IMR-90 (cell line): ENCODE results near the gene ERCC3. TPM values are rescaled to one million over a fixed set of nuclear protein-coding genes. Genes with fewer than 3 reads are reported as not detected.

Source experiments
- ATAC-seq: fragments of 200-7000 bp; cut with Tn5 transposase; 2 replicates; pipeline ENCODE4 v1.9.1; 2020; ENCODE audit warnings: low read depth, mild to moderate bottlenecking, moderate library complexity
- BruUV-seq: library from RNA; stranded (reverse); fragments of 400-500 nt; replicated peaks from 2 replicates; lab custom pipeline; 2021; lab: Mats Ljungman, UMichigan
- CTCF ChIA-PET: fragments of 300-600 bp; formaldehyde crosslinking; extraction: SDS; loops from one replicate; lab custom pipeline; 2021; ENCODE audit warnings: antibody characterized with exemption; lab: Yijun Ruan, JAX
- POLR2A ChIA-PET: fragments of 300-600 bp; sonication (Branson Sonifier 250); formaldehyde crosslinking; loops from one replicate; lab custom pipeline; 2022; ENCODE audit warnings: antibody characterized with exemption; ENCODE audit not compliant: unreplicated experiment; lab: Charles Lee
- DNase-seq: peaks from one replicate; pipeline ENCODE4 v3.0.0; 2013
- H2AFZ ChIP-seq: replicated peaks from 2 replicates; pipeline ENCODE3; 2013; ENCODE audit warnings: low read length, mild to moderate bottlenecking; ENCODE audit not compliant: poor library complexity
- H2AK5ac ChIP-seq: 2 replicates; pipeline ENCODE4 v1.6.1; 2013; ENCODE audit warnings: low read depth, low read length, inconsistent platforms
- H2AK9ac ChIP-seq: replicated peaks from 2 replicates; pipeline ENCODE3; 2013; ENCODE audit warnings: mild to moderate bottlenecking, low read depth, low read length, moderate library complexity; ENCODE audit not compliant: poor library complexity
- H2BK120ac ChIP-seq: 2 replicates; pipeline ENCODE4 v1.6.1; 2013; ENCODE audit warnings: low read depth, low read length, inconsistent platforms
- H2BK15ac ChIP-seq: 3 replicates; pipeline ENCODE4 v1.6.1; 2013; ENCODE audit warnings: low read depth, low read length, inconsistent platforms
- H2BK20ac ChIP-seq: 2 replicates; pipeline ENCODE4 v1.6.1; 2013; ENCODE audit warnings: low read depth, mild to moderate bottlenecking, inconsistent platforms, low read length, moderate library complexity
- H2BK5ac ChIP-seq: 2 replicates; pipeline ENCODE4 v1.6.1; 2013; ENCODE audit warnings: mild to moderate bottlenecking, low read depth, low read length, inconsistent platforms; ENCODE audit not compliant: poor library complexity, severe bottlenecking
- H3K14ac ChIP-seq: replicated peaks from 2 replicates; pipeline ENCODE4 v1.6.1; 2013; ENCODE audit warnings: low read depth, low read length, inconsistent platforms
- H3K18ac ChIP-seq: 2 replicates; pipeline ENCODE4 v1.6.1; 2013; ENCODE audit warnings: low read depth, low read length, control low read depth
- H3K23ac ChIP-seq: 2 replicates; pipeline ENCODE4 v1.6.1; 2013; ENCODE audit warnings: low read depth, low read length, inconsistent platforms
- H3K27ac ChIP-seq: 2 replicates; pipeline ENCODE4 v1.5.1; 2013; ENCODE audit warnings: mild to moderate bottlenecking, control low read depth, low read length; ENCODE audit not compliant: insufficient read depth
- H3K27me3 ChIP-seq: 2 replicates; pipeline ENCODE4 v1.6.1; 2013; ENCODE audit warnings: low read length; ENCODE audit not compliant: control insufficient read depth, insufficient read depth
- H3K36me3 ChIP-seq: 2 replicates; pipeline ENCODE4 v1.6.1; 2013; ENCODE audit warnings: low read length, mixed read lengths; ENCODE audit not compliant: control insufficient read depth, insufficient read depth
- H3K4ac ChIP-seq: 2 replicates; pipeline ENCODE4 v1.6.1; 2013; ENCODE audit warnings: low read depth, low read length, inconsistent platforms
- H3K4me1 ChIP-seq: 2 replicates; pipeline ENCODE4 v1.6.1; 2013; ENCODE audit warnings: low read length, mixed read lengths; ENCODE audit not compliant: control insufficient read depth, insufficient read depth
- H3K4me2 ChIP-seq: 2 replicates; pipeline ENCODE4 v1.6.1; 2013; ENCODE audit warnings: low read depth, mild to moderate bottlenecking, control low read depth, low read length, moderate library complexity
- H3K4me3 ChIP-seq: 2 replicates; pipeline ENCODE4 v1.5.1; 2013; ENCODE audit warnings: low read depth, mild to moderate bottlenecking, control low read depth, low read length, moderate library complexity; ENCODE audit not compliant: insufficient read depth
- H3K56ac ChIP-seq: 2 replicates; pipeline ENCODE4 v1.6.1; 2013; ENCODE audit warnings: low read length, inconsistent platforms; ENCODE audit not compliant: insufficient read depth; ENCODE audit errors: extremely low read depth
- H3K79me1 ChIP-seq, 2 experiments: 2 replicates each; pipeline ENCODE4 v1.6.1; 2013; ENCODE audit warnings: low read length in 2 of 2, inconsistent platforms in 1 of 2, low read depth in 1 of 2
- H3K9ac ChIP-seq: 2 replicates; pipeline ENCODE4 v1.6.1; 2013; ENCODE audit warnings: low read depth, low read length, control low read depth
- H3K9me1 ChIP-seq: 2 replicates; pipeline ENCODE4 v1.6.1; 2013; ENCODE audit warnings: low read length, inconsistent platforms; ENCODE audit not compliant: insufficient read depth
- H3K9me3 ChIP-seq: 2 replicates; pipeline ENCODE4 v1.6.1; 2013; ENCODE audit warnings: low read length; ENCODE audit not compliant: control insufficient read depth, insufficient read depth
- H4K20me1 ChIP-seq: 2 replicates; pipeline ENCODE4 v1.6.1; 2013; ENCODE audit warnings: low read length, inconsistent platforms; ENCODE audit not compliant: insufficient read depth
- H4K5ac ChIP-seq: 2 replicates; pipeline ENCODE4 v1.6.1; 2013; ENCODE audit warnings: mild to moderate bottlenecking, low read depth, low read length, control low read depth
- H4K8ac ChIP-seq, 2 experiments: 2 replicates each; pipeline ENCODE4 v1.6.1; 2013; ENCODE audit warnings: low read depth in 2 of 2, low read length in 2 of 2, control low read depth in 1 of 2, inconsistent platforms in 1 of 2
- H4K91ac ChIP-seq: 2 replicates; pipeline ENCODE4 v1.6.1; 2013; ENCODE audit warnings: low read depth, low read length, inconsistent platforms; ENCODE audit not compliant: insufficient read depth
- BHLHE40 ChIP-seq: fragments of 150-350 bp; IDR thresholded peaks from 2 replicates; pipeline ENCODE4 v1.6.1; 2016; ENCODE audit warnings: mild to moderate bottlenecking, low read depth, low read length
- CEBPB ChIP-seq: IDR thresholded peaks from 2 replicates; pipeline ENCODE4 v1.6.1; 2012; ENCODE audit warnings: low read depth, low read length, improper control_type of control experiment
- CHD1 ChIP-seq: IDR thresholded peaks from 2 replicates; pipeline ENCODE4 v1.6.1; 2012; ENCODE audit warnings: low read depth, low read length, improper control_type of control experiment
- CTCF ChIP-seq: conservative IDR thresholded peaks from 2 replicates; pipeline ENCODE4 v1.5.1; 2012; ENCODE audit warnings: mild to moderate bottlenecking, low read depth, low read length, improper control_type of control experiment
- ELK1 ChIP-seq: fragments of 150-350 bp; IDR thresholded peaks from 2 replicates; pipeline ENCODE4 v1.6.1; 2016; ENCODE audit warnings: low read depth, mild to moderate bottlenecking, low read length, moderate library complexity, borderline replicate concordance
- FOS ChIP-seq: fragments of 150-350 bp; IDR thresholded peaks from 2 replicates; pipeline ENCODE4 v1.6.1; 2016; ENCODE audit warnings: low read depth, low read length
- MAFK ChIP-seq: IDR thresholded peaks from 2 replicates; pipeline ENCODE4 v1.6.1; 2012; ENCODE audit warnings: low read depth, low read length, improper control_type of control experiment
- MAZ ChIP-seq: IDR thresholded peaks from 2 replicates; pipeline ENCODE4 v1.6.1; 2012; ENCODE audit warnings: low read depth, mild to moderate bottlenecking, low read length, improper control_type of control experiment, moderate library complexity, borderline replicate concordance
- MXI1 ChIP-seq: IDR thresholded peaks from 2 replicates; pipeline ENCODE4 v1.6.1; 2012; ENCODE audit warnings: low read depth, mild to moderate bottlenecking, low read length, moderate library complexity, borderline replicate concordance
- NFE2L2 ChIP-seq: fragments of 150-350 bp; IDR thresholded peaks from 2 replicates; pipeline ENCODE4 v1.6.1; 2016; ENCODE audit warnings: low read depth, mild to moderate bottlenecking, low read length
- POLR2A ChIP-seq: IDR thresholded peaks from 2 replicates; pipeline ENCODE4 v1.6.1; 2012; ENCODE audit warnings: mild to moderate bottlenecking, low read depth, low read length
- RAD21 ChIP-seq: IDR thresholded peaks from 2 replicates; pipeline ENCODE4 v1.6.1; 2012; ENCODE audit warnings: low read length, improper control_type of control experiment
- RCOR1 ChIP-seq: IDR thresholded peaks from 2 replicates; pipeline ENCODE4 v1.6.1; 2012; ENCODE audit warnings: mild to moderate bottlenecking, low read length, improper control_type of control experiment; ENCODE audit not compliant: insufficient replicate concordance
- RFX5 ChIP-seq: IDR thresholded peaks from 2 replicates; pipeline ENCODE4 v1.8.0; 2012; ENCODE audit warnings: low read depth, mild to moderate bottlenecking, low read length, moderate library complexity
- SMC3 ChIP-seq: fragments of 150-350 bp; IDR thresholded peaks from 2 replicates; pipeline ENCODE4 v1.6.1; 2016; ENCODE audit warnings: low read depth, mild to moderate bottlenecking, antibody characterized with exemption, low read length, moderate library complexity
- USF2 ChIP-seq: fragments of 150-350 bp; IDR thresholded peaks from 2 replicates; pipeline ENCODE4 v1.6.1; 2017; ENCODE audit warnings: mild to moderate bottlenecking, antibody characterized with exemption, low read length, low read depth
- WGBS, 2 experiments: methylation state at CpG; one replicate each; pipeline versions ENCODE4 v1.1.5 to v1.1.7; 2013; ENCODE audit warnings: missing lambda C conversion rate in 2 of 2; ENCODE audit not compliant: insufficient read length in 1 of 2; ENCODE audit errors: extremely low coverage in 2 of 2; 5-methylcytosine and 5-hydroxymethylcytosine counted together
- dilution Hi-C: fragments of 300-500 bp; cut with HindIII; formaldehyde crosslinking; loops from one replicate; pipeline ENCODE4 v1.14.3; 2018; ENCODE audit warnings: low sequenced_read_pairs; ENCODE audit not compliant: unreplicated experiment
- in situ Hi-C: fragments of 300-500 bp; cut with MboI; formaldehyde crosslinking; loops from 3 replicates; pipeline ENCODE4 v1.14.3; 2019; ENCODE audit warnings: low sequenced_read_pairs, inconsistent platforms, mixed read lengths
- intact Hi-C: fragments of 100-400 bp; cut with micrococcal nuclease; formaldehyde crosslinking; loops from 2 replicates; pipeline ENCODE4 v1.10.0; 2022
- polyA plus RNA-seq, 3 experiments: library from polyadenylated mRNA; depleted of rRNA; stranded (reverse); fragments of >200 nt; gene quantifications; 2 replicates each; pipeline ENCODE4 v1.2.3, GENCODE V29; 2012; ENCODE audit warnings: low replicate concordance in 1 of 3
- total RNA-seq: library from RNA; depleted of rRNA; stranded (reverse); fragments of >200 nt; gene quantifications from 2 replicates; pipeline ENCODE4 v1.2.3, GENCODE V29; 2012

Gene ERCC3
- total and polyA plus RNA-seq, 2 of the 4 experiments (the other 2 are of a cell fraction) = 43.2 to 52.0 TPM

- H3K79me1 ChIP-seq = no peaks in the 10 kb centered on the region
- no TSS peak for BruUV-seq
- in situ Hi-C loops = no loop called here
- no peak overlapping the region for H3K9ac ChIP-seq
- no peak overlapping the region for H2AK5ac ChIP-seq
- H3K4me2 ChIP-seq = no peak overlapping the region
- no peaks in the 10 kb centered on the region for H3K27me3 ChIP-seq
- no peaks in the 10 kb centered on the region for H3K9me3 ChIP-seq
- dilution Hi-C loops = no loop called here
- H4K5ac ChIP-seq = no peak overlapping the region
- no peaks in the 10 kb centered on the region for H3K4me1 ChIP-seq
- no peak overlapping the region for H2BK20ac ChIP-seq
- no peak overlapping the region for H2BK15ac ChIP-seq
- H4K8ac ChIP-seq = no peak overlapping the region
- no peak overlapping the region for H2AFZ ChIP-seq
- ChIA-PET CTCF (no interaction called here), POLR2A (no interaction called here)
- H4K91ac ChIP-seq = no peak overlapping the region
- no CpG with 5 or more reads among the region's 2 CpGs for WGBS, 2 experiments
- no peak overlapping the region for H2BK5ac ChIP-seq
- H3K14ac ChIP-seq = no peak overlapping the region
- H3K56ac ChIP-seq = no peak overlapping the region
- peaks cover 27% of the 10 kb centered on the region for H3K36me3 ChIP-seq
- intact Hi-C loops = no loop called here
- no peak for DNase-seq
- H3K9me1 ChIP-seq = 0 out of 2 replicates have a peak, but pooled peaks cover 7% of the 10 kb centered on the region
- H4K20me1 ChIP-seq = no peaks in the 10 kb centered on the region
- no peak for ATAC-seq
- H3K23ac ChIP-seq = no peak overlapping the region
- no peak overlapping the region for H2BK120ac ChIP-seq
- TF ChIP-seq MAFK = no peak
- no peak for TF ChIP-seq MAZ
- no peak for TF ChIP-seq ELK1
- no peak for TF ChIP-seq RAD21
- no peak for TF ChIP-seq FOS
- no peak for TF ChIP-seq USF2
- no peak for TF ChIP-seq RCOR1
- TF ChIP-seq CHD1 = no peak
- TF ChIP-seq POLR2A = no peak
- no peak for TF ChIP-seq BHLHE40
- TF ChIP-seq CEBPB = no peak
- no peak for TF ChIP-seq MXI1
- TF ChIP-seq NFE2L2 = no peak
- TF ChIP-seq SMC3 = no peak
- no peak for TF ChIP-seq CTCF
- TF ChIP-seq RFX5 = no peak
- H3K18ac ChIP-seq = no peak overlapping the region
- no peak overlapping the region for H2AK9ac ChIP-seq
- H3K27ac ChIP-seq = no peak overlapping the region
- H3K4me3 ChIP-seq = no peak overlapping the region
- no peak overlapping the region for H3K4ac ChIP-seq
Observed at GRCh38 chr2:127255146-127255545, 38.8 kb downstream of the ERCC3 start.
